H9 (cell line): ENCODE measurements around the gene ANKRD26. TPM values are rescaled to one million over a fixed set of nuclear protein-coding genes. Genes with fewer than 3 reads are reported as not detected.

Source experiments
- DNase-seq: peaks from one replicate; pipeline ENCODE4 v3.0.0-alpha.2; 2017
- H2AFZ ChIP-seq: one replicate; pipeline ENCODE4 v1.6.1; 2013; ENCODE audit warnings: mild to moderate bottlenecking, low read length, control low read depth, moderate library complexity
- H2AK5ac ChIP-seq: 2 replicates; pipeline ENCODE4 v1.6.1; 2013; ENCODE audit warnings: low read length, control low read depth, mixed read lengths; ENCODE audit not compliant: insufficient read length
- H2BK120ac ChIP-seq: one replicate; pipeline ENCODE4 v1.6.1; 2013; ENCODE audit warnings: low read depth, mild to moderate bottlenecking, low read length, control low read depth, inconsistent platforms; ENCODE audit not compliant: poor library complexity, severe bottlenecking
- H2BK12ac ChIP-seq: 2 replicates; pipeline ENCODE4 v1.6.1; 2013; ENCODE audit warnings: low read length, control low read depth, mixed read lengths, low read depth; ENCODE audit not compliant: insufficient read length
- H2BK15ac ChIP-seq: 2 replicates; pipeline ENCODE4 v1.6.1; 2013; ENCODE audit warnings: low read depth, low read length, control low read depth
- H2BK20ac ChIP-seq: one replicate; pipeline ENCODE4 v1.6.1; 2013; ENCODE audit warnings: low read depth, mild to moderate bottlenecking, low read length, control low read depth, inconsistent platforms; ENCODE audit not compliant: poor library complexity, severe bottlenecking
- H2BK5ac ChIP-seq: 2 replicates; pipeline ENCODE4 v1.6.1; 2013; ENCODE audit warnings: low read length, control low read depth, mixed read lengths; ENCODE audit not compliant: insufficient read length
- H3K14ac ChIP-seq: 2 replicates; pipeline ENCODE4 v1.6.1; 2013; ENCODE audit warnings: low read length, control low read depth; ENCODE audit not compliant: insufficient read depth
- H3K18ac ChIP-seq: 2 replicates; pipeline ENCODE4 v1.6.1; 2013; ENCODE audit warnings: low read depth, mild to moderate bottlenecking, mixed read lengths, low read length, control low read depth; ENCODE audit not compliant: insufficient read length
- H3K23ac ChIP-seq: 2 replicates; pipeline ENCODE4 v1.6.1; 2013; ENCODE audit warnings: low read length, control low read depth, mixed read lengths, low read depth; ENCODE audit not compliant: insufficient read length
- H3K23me2 ChIP-seq: 2 replicates; pipeline ENCODE4 v1.6.1; 2013; ENCODE audit warnings: low read depth, mild to moderate bottlenecking, mixed read lengths, low read length, control low read depth; ENCODE audit not compliant: insufficient read length, poor library complexity, severe bottlenecking
- H3K27ac ChIP-seq: 2 replicates; pipeline ENCODE4 v1.5.1; 2013; ENCODE audit warnings: low read length, control low read depth, mixed read lengths, low read depth; ENCODE audit not compliant: insufficient read length
- H3K27me3 ChIP-seq: 2 replicates; pipeline ENCODE4 v1.6.1; 2013; ENCODE audit warnings: low read length, control low read depth, inconsistent platforms; ENCODE audit not compliant: insufficient read depth
- H3K4ac ChIP-seq: 2 replicates; pipeline ENCODE4 v1.6.1; 2013; ENCODE audit warnings: low read depth, mild to moderate bottlenecking, control low read depth, inconsistent platforms, low read length, moderate library complexity
- H3K4me1 ChIP-seq: 2 replicates; pipeline ENCODE4 v1.6.1; 2013; ENCODE audit warnings: low read length, control low read depth, inconsistent platforms; ENCODE audit not compliant: insufficient read depth
- H3K4me2 ChIP-seq: 2 replicates; pipeline ENCODE4 v1.6.1; 2013; ENCODE audit warnings: low read length, control low read depth, mixed read lengths; ENCODE audit not compliant: insufficient read length, insufficient read depth
- H3K56ac ChIP-seq: 2 replicates; pipeline ENCODE4 v1.6.1; 2013; ENCODE audit warnings: low read depth, mild to moderate bottlenecking, mixed read lengths, low read length, control low read depth; ENCODE audit not compliant: insufficient read length
- H3K79me1 ChIP-seq: 2 replicates; pipeline ENCODE4 v1.6.1; 2013; ENCODE audit warnings: low read depth, mild to moderate bottlenecking, moderate library complexity, low read length, control low read depth, inconsistent platforms; ENCODE audit not compliant: insufficient read depth, poor library complexity, severe bottlenecking
- H3K79me2 ChIP-seq: 2 replicates; pipeline ENCODE4 v1.6.1; 2013; ENCODE audit warnings: low read length, control low read depth, inconsistent platforms; ENCODE audit not compliant: insufficient read depth
- H3K9ac ChIP-seq: 2 replicates; pipeline ENCODE4 v1.6.1; 2013; ENCODE audit warnings: low read length, control low read depth, mixed read lengths; ENCODE audit not compliant: insufficient read length; ENCODE audit errors: extremely low read depth
- H3K9me3 ChIP-seq: one replicate; pipeline ENCODE4 v1.6.1; 2013; ENCODE audit warnings: low read depth, low read length, inconsistent platforms; ENCODE audit not compliant: control insufficient read depth
- H3T11ph ChIP-seq: one replicate; pipeline ENCODE4 v1.6.1; 2013; ENCODE audit warnings: mild to moderate bottlenecking, low read length, control low read depth, inconsistent platforms
- H4K20me1 ChIP-seq: one replicate; pipeline ENCODE4 v1.6.1; 2013; ENCODE audit not compliant: control insufficient read depth, insufficient read length, insufficient read depth
- H4K5ac ChIP-seq: 2 replicates; pipeline ENCODE4 v1.6.1; 2013; ENCODE audit warnings: low read depth, mild to moderate bottlenecking, mixed read lengths, low read length, control low read depth; ENCODE audit not compliant: insufficient read length
- H4K8ac ChIP-seq: replicated peaks from 2 replicates; pipeline ENCODE4 v1.6.1; 2013; ENCODE audit warnings: low read length, control low read depth, mixed read lengths, low read depth; ENCODE audit not compliant: insufficient read length
- H4K91ac ChIP-seq: 2 replicates; pipeline ENCODE4 v1.6.1; 2013; ENCODE audit warnings: low read depth, mild to moderate bottlenecking, moderate library complexity, mixed read lengths, low read length, control low read depth; ENCODE audit not compliant: insufficient read length
- H3K27ac Mint-ChIP-seq, 3 experiments: 2 replicates in 2 of 3; 3 replicates in 1 of 3; pipeline ENCODE4 v1.8.0; 2020 to 2021; ENCODE audit warnings: mixed read lengths in 3 of 3, mild to moderate bottlenecking in 1 of 3, moderate library complexity in 1 of 3
- H3K27me3 Mint-ChIP-seq: 2 replicates; pipeline ENCODE4 v1.8.0; 2021; ENCODE audit warnings: low read depth, mild to moderate bottlenecking, moderate library complexity, mixed read lengths
- H3K36me3 Mint-ChIP-seq, 3 experiments: 2 replicates in 2 of 3; 3 replicates in 1 of 3; pipeline ENCODE4 v1.8.0; 2020 to 2021; ENCODE audit warnings: low read depth in 3 of 3, mixed read lengths in 3 of 3; ENCODE audit not compliant: insufficient read depth in 1 of 3
- H3K4me1 Mint-ChIP-seq, 2 experiments: 2 replicates each; pipeline ENCODE4 v1.8.0; 2020; ENCODE audit warnings: mixed read lengths in 2 of 2
- H3K4me3 Mint-ChIP-seq, 2 experiments: 2 replicates in 1 of 2; 3 replicates in 1 of 2; pipeline ENCODE4 v1.8.0; 2020 to 2021; ENCODE audit warnings: mild to moderate bottlenecking in 2 of 2, mixed read lengths in 2 of 2, moderate library complexity in 1 of 2
- H3K9me3 Mint-ChIP-seq, 2 experiments: 2 replicates in 1 of 2; 3 replicates in 1 of 2; pipeline ENCODE4 v1.8.0; 2020; ENCODE audit warnings: mild to moderate bottlenecking in 2 of 2, mixed read lengths in 2 of 2, moderate library complexity in 1 of 2
- WGBS: extraction: QIAGEN DNeasy Blood & Tissue Kit; methylation state at CpG from one replicate; pipeline ENCODE4 v1.1.7; 2013; ENCODE audit warnings: missing lambda C conversion rate, low lambda C conversion rate, mixed read lengths; ENCODE audit not compliant: insufficient read length; ENCODE audit errors: extremely low coverage; 5-methylcytosine and 5-hydroxymethylcytosine counted together
- total RNA-seq: library from RNA; stranded (reverse); gene quantifications from 2 replicates; pipeline ENCODE4 v1.2.1, GENCODE V29; 2021
- TF ChIP-seq, protein P1 (sequence below): fragments of 200-600 bp; sonication (generic); conservative IDR thresholded peaks from 3 replicates; pipeline ENCODE4 v1.8.0; 2021; ENCODE audit warnings: antibody characterized with exemption, mild to moderate bottlenecking

The ANKRD26 gene
- total RNA-seq, 1 experiment from 2014 or later, result 9.4 TPM

DNA sequence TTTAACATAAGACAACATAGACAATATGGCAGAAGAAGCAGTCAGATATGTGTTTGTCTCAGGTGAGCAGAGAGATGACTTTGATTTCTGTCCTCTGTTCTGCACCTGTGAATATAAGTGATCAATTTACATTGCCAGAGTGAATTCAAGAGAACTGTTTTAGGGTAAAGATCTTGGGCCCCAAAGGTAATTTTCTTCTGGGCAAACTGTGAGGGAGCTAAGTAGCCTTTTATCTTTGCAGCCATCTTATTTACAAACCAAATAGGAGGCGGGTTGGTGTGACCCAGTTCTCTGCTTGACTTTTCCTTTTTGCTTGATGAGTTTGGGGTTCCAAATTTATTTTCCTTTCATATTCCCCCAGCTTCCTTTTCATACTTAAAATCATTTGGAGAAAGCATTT is 118.2 kb downstream of the ANKRD26 start:
- Histone ChIP-seq H3K4me1 (no peaks in the 10 kb centered on the region), H3K14ac (no peak overlapping the region), H3K23me2 (no peaks in the 10 kb centered on the region), H3K27ac (no peak overlapping the region), H4K91ac (no peak overlapping the region), H4K20me1 (no peaks in the 10 kb centered on the region), H3K27me3 (no peaks in the 10 kb centered on the region), H2BK120ac (no peak overlapping the region), H3K9me3 (no peaks in the 10 kb centered on the region), H3K18ac (no peak overlapping the region), H3K9ac (no peak overlapping the region), H4K5ac (no peak overlapping the region), H2AFZ (no peak overlapping the region), H3K56ac (no peak overlapping the region), H4K8ac (no peak overlapping the region), H3K23ac (no peak overlapping the region), H3K4ac (no peak overlapping the region), H3T11ph (no peak overlapping the region), H2AK5ac (no peak overlapping the region), H2BK5ac (no peak overlapping the region), H2BK20ac (no peak overlapping the region), H2BK12ac (no peak overlapping the region), H3K4me2 (no peak overlapping the region), H3K79me2 (no peaks in the 10 kb centered on the region), H2BK15ac (no peak overlapping the region), H3K79me1 (no peaks in the 10 kb centered on the region)
- H3K27me3 Mint-ChIP-seq, result no peaks in the 10 kb centered on the region
- no peak for DNase-seq
- WGBS, result no CpG with 5 or more reads among the region's 1 CpG
- no peak overlapping the region; a peak in 2 of 7 replicates for H3K27ac Mint-ChIP-seq
- H3K9me3 Mint-ChIP-seq, result no peaks in the 10 kb centered on the region; a peak in 1 of 5 replicates
- no peak overlapping the region for H3K4me3 Mint-ChIP-seq
- H3K36me3 Mint-ChIP-seq, result peaks cover 0 to 6% (median 4%) of the 10 kb centered on the region in 3 experiments; a peak in 6 of 7 replicates
- TF ChIP-seq, protein P1, sequence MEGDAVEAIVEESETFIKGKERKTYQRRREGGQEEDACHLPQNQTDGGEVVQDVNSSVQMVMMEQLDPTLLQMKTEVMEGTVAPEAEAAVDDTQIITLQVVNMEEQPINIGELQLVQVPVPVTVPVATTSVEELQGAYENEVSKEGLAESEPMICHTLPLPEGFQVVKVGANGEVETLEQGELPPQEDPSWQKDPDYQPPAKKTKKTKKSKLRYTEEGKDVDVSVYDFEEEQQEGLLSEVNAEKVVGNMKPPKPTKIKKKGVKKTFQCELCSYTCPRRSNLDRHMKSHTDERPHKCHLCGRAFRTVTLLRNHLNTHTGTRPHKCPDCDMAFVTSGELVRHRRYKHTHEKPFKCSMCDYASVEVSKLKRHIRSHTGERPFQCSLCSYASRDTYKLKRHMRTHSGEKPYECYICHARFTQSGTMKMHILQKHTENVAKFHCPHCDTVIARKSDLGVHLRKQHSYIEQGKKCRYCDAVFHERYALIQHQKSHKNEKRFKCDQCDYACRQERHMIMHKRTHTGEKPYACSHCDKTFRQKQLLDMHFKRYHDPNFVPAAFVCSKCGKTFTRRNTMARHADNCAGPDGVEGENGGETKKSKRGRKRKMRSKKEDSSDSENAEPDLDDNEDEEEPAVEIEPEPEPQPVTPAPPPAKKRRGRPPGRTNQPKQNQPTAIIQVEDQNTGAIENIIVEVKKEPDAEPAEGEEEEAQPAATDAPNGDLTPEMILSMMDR, result no peak
- peaks cover 11 to 13% of the 10 kb centered on the region in 2 experiments for H3K4me1 Mint-ChIP-seq
